ENCODE results near the gene B3GALT5.

DNA sequence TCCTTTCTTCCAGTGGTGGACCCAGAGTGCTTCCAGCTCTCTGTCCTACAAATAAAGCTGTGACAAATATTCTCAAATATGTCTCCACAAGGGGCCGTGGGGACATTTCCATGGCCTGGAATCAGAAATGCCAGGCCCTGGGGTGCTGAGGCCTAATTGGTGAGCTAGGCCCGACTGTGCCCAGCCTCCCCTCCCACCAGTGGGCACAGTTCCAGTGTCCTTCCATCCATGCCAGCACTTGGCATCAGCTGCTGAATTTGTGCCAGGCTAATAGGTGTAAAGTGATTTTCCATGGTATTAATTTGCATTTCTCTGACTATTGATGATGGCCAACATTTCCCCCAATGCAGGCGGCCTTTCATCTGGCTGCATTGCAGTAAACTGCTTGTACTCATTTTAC is 48.5 kb upstream of the B3GALT5 start:
- TF ChIP-seq SMC3 (IDR thresholded peaks at IDR 0.05) (no peak), RFX5 (IDR thresholded peaks at IDR 0.05) (no peak), POLR2A (IDR thresholded peaks at IDR 0.05; ENCODE audit: low read length) (no peak), CEBPB (IDR thresholded peaks at IDR 0.05) (no peak), RNF2 (IDR thresholded peaks at IDR 0.05; ENCODE audit: borderline replicate concordance, low read depth) (no peak), HOXB13 (CRISPR knock-in tag; IDR thresholded peaks at IDR 0.05; ENCODE audit: low read depth) (no peak), JUN (IDR thresholded peaks at IDR 0.05) (no peak), KDM5A (IDR thresholded peaks at IDR 0.05) (no peak), ESRRA (IDR thresholded peaks at IDR 0.05; ENCODE audit: borderline replicate concordance, low read length) (no peak), RCOR1 (IDR thresholded peaks at IDR 0.05; ENCODE audit: low read depth, low read length) (no peak), RAD21 (conservative IDR thresholded peaks at IDR 0.05 in 1 of 2, IDR thresholded peaks at IDR 0.05 in 1 of 2) (no peak)
- TF ChIP-seq, protein P1, sequence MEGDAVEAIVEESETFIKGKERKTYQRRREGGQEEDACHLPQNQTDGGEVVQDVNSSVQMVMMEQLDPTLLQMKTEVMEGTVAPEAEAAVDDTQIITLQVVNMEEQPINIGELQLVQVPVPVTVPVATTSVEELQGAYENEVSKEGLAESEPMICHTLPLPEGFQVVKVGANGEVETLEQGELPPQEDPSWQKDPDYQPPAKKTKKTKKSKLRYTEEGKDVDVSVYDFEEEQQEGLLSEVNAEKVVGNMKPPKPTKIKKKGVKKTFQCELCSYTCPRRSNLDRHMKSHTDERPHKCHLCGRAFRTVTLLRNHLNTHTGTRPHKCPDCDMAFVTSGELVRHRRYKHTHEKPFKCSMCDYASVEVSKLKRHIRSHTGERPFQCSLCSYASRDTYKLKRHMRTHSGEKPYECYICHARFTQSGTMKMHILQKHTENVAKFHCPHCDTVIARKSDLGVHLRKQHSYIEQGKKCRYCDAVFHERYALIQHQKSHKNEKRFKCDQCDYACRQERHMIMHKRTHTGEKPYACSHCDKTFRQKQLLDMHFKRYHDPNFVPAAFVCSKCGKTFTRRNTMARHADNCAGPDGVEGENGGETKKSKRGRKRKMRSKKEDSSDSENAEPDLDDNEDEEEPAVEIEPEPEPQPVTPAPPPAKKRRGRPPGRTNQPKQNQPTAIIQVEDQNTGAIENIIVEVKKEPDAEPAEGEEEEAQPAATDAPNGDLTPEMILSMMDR (IDR thresholded peaks at IDR 0.05) = no peak
- TF ChIP-seq, protein P2, sequence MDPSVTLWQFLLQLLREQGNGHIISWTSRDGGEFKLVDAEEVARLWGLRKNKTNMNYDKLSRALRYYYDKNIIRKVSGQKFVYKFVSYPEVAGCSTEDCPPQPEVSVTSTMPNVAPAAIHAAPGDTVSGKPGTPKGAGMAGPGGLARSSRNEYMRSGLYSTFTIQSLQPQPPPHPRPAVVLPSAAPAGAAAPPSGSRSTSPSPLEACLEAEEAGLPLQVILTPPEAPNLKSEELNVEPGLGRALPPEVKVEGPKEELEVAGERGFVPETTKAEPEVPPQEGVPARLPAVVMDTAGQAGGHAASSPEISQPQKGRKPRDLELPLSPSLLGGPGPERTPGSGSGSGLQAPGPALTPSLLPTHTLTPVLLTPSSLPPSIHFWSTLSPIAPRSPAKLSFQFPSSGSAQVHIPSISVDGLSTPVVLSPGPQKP (IDR thresholded peaks at IDR 0.05; ENCODE audit: low read depth, low read length) = no peak
